NCI-H1105 (cell line): ENCODE results near the gene FNIP2.
"Not testable (repeated sequence)": the region's sequence is repeated elsewhere in the genome, so short reads cannot be mapped to it uniquely, and the experiment has no call there.

Experiments used
- DNase-seq: peaks from one replicate; lab custom pipeline; 2025; lab: John Stamatoyannopoulos, UW

Gene FNIP2

GRCh38 chr4:158870626-158871334 is 102.0 kb downstream of the FNIP2 start:
- DNase-seq: no peak

- no peak for DNase-seq
Measured at GRCh38 chr4:158871335-158871724, 102.5 kb downstream of the FNIP2 start.

GRCh38 chr4:158873795-158874401 is 105.1 kb downstream of the FNIP2 start:
- DNase-seq: no peak

- DNase-seq: no peak
Measured at GRCh38 chr4:158875026-158875425, 106.2 kb downstream of the FNIP2 start.

- no peak for DNase-seq
Measured at GRCh38 chr4:158875455-158875854, 106.6 kb downstream of the FNIP2 start.

- no peak for DNase-seq
Measured at GRCh38 chr4:158877069-158877468, 108.2 kb downstream of the FNIP2 start.

- DNase-seq: not testable (repeated sequence)
Measured at GRCh38 chr4:158882142-158882541, 113.3 kb downstream of the FNIP2 start.

- no peak for DNase-seq
Measured at GRCh38 chr4:158884280-158884679, 115.5 kb downstream of the FNIP2 start.

- DNase-seq: no peak
Measured at GRCh38 chr4:158885564-158885963, 116.7 kb downstream of the FNIP2 start.

- no peak for DNase-seq
Measured at GRCh38 chr4:158890294-158890693, 121.5 kb downstream of the FNIP2 start.

- DNase-seq: no peak
Measured at GRCh38 chr4:158891256-158891655, 122.4 kb downstream of the FNIP2 start.

GRCh38 chr4:158894826-158895225 is 126.0 kb downstream of the FNIP2 start:
- no peak for DNase-seq

- DNase-seq: no peak
Measured at GRCh38 chr4:158895797-158896576, 127.2 kb downstream of the FNIP2 start.

- not testable (repeated sequence) for DNase-seq
Measured at GRCh38 chr4:158896577-158897238, 127.9 kb downstream of the FNIP2 start.

GRCh38 chr4:158900408-158900807 is 131.6 kb downstream of the FNIP2 start:
- DNase-seq: not testable (repeated sequence)

- not testable (repeated sequence) for DNase-seq
Measured at GRCh38 chr4:158902280-158903078, 133.7 kb downstream of the FNIP2 start.

GRCh38 chr4:158903079-158903456 is 134.2 kb downstream of the FNIP2 start:
- DNase-seq: no peak

- no peak for DNase-seq
Measured at GRCh38 chr4:158903472-158904043, 134.7 kb downstream of the FNIP2 start.

GRCh38 chr4:158904815-158905214 is 136.0 kb downstream of the FNIP2 start:
- no peak for DNase-seq

- DNase-seq: no peak
Measured at GRCh38 chr4:158906073-158906472, 137.2 kb downstream of the FNIP2 start.

- DNase-seq: no peak
Measured at GRCh38 chr4:158912390-158912789, 143.6 kb downstream of the FNIP2 start.
